Measurements from ENCODE around the gene SPACA4. TPM values are rescaled to one million over a fixed set of nuclear protein-coding genes. Genes with fewer than 3 reads are reported as not detected.

The SPACA4 gene
- polyA plus RNA-seq, 4 donors = 0.22 to 4.9 TPM; not detected in 2

DNA sequence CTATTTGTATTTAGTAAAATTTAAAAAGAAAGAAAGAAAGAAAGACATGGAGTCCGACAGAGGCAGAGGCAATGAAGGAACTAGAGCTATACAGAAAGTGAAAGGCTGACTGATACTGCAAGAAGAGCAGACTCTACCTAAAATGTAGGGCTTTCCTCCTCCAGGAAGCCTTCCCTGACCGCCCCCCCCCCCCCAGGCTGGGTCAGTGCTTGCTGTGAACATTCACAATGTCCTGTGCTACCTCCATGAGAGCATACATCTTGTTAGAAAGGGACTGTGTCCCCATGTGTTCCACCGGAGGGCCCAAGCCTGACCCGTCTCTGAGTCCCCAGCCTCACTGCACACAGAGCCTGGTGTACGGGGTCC is 45.1 kb downstream of the SPACA4 start:
- Histone ChIP-seq H3K9me3 (ENCODE audit: control insufficient read depth in 2 of 2, insufficient read depth in 1 of 2, low read depth in 1 of 2, low read length in 1 of 2) (no peaks in the 10 kb centered on the region), H3K27ac (ENCODE audit: low read depth in 1 of 3, low read length in 2 of 3) (no peak overlapping the region), H3K27me3 (ENCODE audit: control insufficient read depth in 3 of 3, insufficient read depth in 3 of 3, low read length in 3 of 3) (no peaks in the 10 kb centered on the region), H3K4me3 (ENCODE audit: low read depth in 1 of 3, low read length in 3 of 3) (no peak overlapping the region), H3K36me3 (ENCODE audit: control insufficient read depth in 3 of 3, insufficient read depth in 2 of 3, low read depth in 1 of 3, low read length in 3 of 3) (no peaks in the 10 kb centered on the region), H3K4me1 (ENCODE audit: control insufficient read depth in 3 of 3, insufficient read depth in 2 of 3, low read depth in 1 of 3, low read length in 2 of 3) (peaks cover 0 to 5% (median 0%) of the 10 kb centered on the region in 3 donors)
- DNase-seq = no peak
- 65 to 86% (median 77%) methylated on average over 5 of the region's 5 CpGs for WGBS, 3 donors
- no peak for FAIRE-seq

DNA sequence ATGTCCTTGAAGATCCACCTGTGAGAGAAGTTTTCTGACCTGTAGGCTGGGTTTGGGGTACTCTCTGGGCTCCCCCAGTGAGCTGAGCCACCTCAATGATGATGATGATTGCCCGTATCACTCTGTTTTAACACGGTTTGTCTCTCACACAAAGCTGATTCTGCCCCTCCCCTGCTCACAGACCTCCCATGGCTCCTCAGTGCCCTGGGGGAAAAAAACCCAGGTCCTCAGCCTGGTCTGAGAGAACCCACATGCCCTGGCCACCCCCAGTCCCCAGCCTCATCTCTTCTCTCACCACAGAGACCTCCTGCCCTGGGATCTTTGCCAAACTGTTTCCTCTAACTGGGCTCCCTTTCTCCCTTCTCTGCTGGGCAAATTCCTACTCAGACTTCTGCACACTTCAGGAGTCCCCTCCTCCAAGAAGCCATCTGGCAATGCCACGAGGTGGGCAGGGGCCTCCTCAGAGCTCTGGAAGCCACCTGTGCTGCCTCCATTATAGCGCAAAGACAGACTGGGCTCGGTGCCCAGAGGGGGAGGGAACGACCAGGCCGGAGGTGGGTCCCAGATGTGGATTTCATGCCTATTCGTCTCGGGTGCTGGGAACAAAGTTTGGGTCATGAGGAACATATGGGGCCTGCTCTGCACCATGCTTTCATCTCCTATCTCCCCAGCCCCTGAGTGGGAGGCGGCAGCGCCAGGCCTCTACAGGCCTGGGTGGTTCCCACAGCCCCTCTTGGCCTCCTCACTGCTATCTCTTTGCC is 47.9 kb downstream of the SPACA4 start:
- WGBS, 3 donors = 39 to 41% (median 41%) methylated on average over 11 of the region's 11 CpGs
- FAIRE-seq (no peak), DNase-seq (no peak)
- no peaks in the 10 kb centered on the region for H3K36me3 ChIP-seq (ENCODE audit: control insufficient read depth in 3 of 3, insufficient read depth in 2 of 3, low read depth in 1 of 3, low read length in 3 of 3)
- no peak overlapping the region for H3K27ac ChIP-seq (ENCODE audit: low read depth in 1 of 3, low read length in 2 of 3)
- H3K27me3 ChIP-seq (ENCODE audit: control insufficient read depth in 3 of 3, insufficient read depth in 3 of 3, low read length in 3 of 3) = no peaks in the 10 kb centered on the region
- no peaks in the 10 kb centered on the region for H3K9me3 ChIP-seq (ENCODE audit: control insufficient read depth in 2 of 2, insufficient read depth in 1 of 2, low read depth in 1 of 2, low read length in 1 of 2)
- H3K4me1 ChIP-seq (ENCODE audit: control insufficient read depth in 3 of 3, insufficient read depth in 2 of 3, low read depth in 1 of 3, low read length in 2 of 3) = peaks cover 0 to 5% (median 0%) of the 10 kb centered on the region in 3 donors
- H3K4me3 ChIP-seq (ENCODE audit: low read depth in 1 of 3, low read length in 3 of 3) = no peak overlapping the region

DNA sequence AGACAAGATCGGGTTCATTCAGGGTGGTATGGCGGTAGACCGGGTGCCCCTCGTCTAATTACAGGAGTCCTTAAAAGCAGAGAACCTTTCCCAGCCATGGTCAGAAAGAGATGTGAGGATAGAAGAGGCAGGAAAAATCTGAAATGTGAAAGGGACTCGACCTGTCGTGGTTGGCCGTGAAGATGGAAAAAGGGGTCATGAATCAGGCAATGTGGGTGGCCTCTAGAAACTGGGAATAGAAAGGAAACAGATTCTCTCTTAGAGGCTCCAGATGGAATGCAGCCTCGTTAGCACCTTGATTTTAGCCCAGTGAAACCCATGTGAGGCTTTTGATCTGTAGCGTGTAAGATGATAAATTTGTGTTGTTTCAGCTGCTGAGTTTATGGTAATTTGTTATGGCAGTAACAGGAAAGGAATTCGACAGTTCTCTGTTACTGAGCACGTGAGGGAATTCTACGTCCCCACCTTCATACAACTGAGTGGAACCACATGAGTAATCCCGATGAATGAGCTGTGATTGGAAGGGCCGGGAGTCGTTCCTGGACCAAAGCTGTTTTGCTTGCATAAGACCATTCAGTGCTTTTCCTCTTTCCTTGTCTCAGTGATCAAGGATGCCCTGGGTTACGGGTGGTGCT is 50.4 kb downstream of the SPACA4 start:
- peak in 1 of 2 donors; percentile 36 for DNase-seq
- H3K27me3 ChIP-seq (ENCODE audit: control insufficient read depth in 3 of 3, insufficient read depth in 3 of 3, low read length in 3 of 3) = no peaks in the 10 kb centered on the region
- 48 to 54% (median 49%) methylated on average over 16 of the region's 16 CpGs for WGBS, 3 donors

More for the DNA sequence above, 50.4 kb downstream of the SPACA4 start:
- no peak for FAIRE-seq
- H3K36me3 ChIP-seq (ENCODE audit: control insufficient read depth in 3 of 3, insufficient read depth in 2 of 3, low read depth in 1 of 3, low read length in 3 of 3) = no peaks in the 10 kb centered on the region
- peaks cover 0 to 12% (median 0%) of the 10 kb centered on the region in 3 donors for H3K4me1 ChIP-seq (ENCODE audit: control insufficient read depth in 3 of 3, insufficient read depth in 2 of 3, low read depth in 1 of 3, low read length in 2 of 3)
- no peak overlapping the region for H3K4me3 ChIP-seq (ENCODE audit: low read depth in 1 of 3, low read length in 3 of 3)
- peaks cover 0 to 8% of the 10 kb centered on the region in 2 donors for H3K9me3 ChIP-seq (ENCODE audit: control insufficient read depth in 2 of 2, insufficient read depth in 1 of 2, low read depth in 1 of 2, low read length in 1 of 2)
- no peak overlapping the region for H3K27ac ChIP-seq (ENCODE audit: low read depth in 1 of 3, low read length in 2 of 3)

Other genes with a start within 250 kb of the SPACA4 start
- 10 to 100 TPM in 2 of 4 donors, 1 to 10 TPM in 2; 5.9 to 13.2 (median 10.6) TPM for gene TMEM143, start 242.8 kb upstream of the SPACA4 start, polyA plus RNA-seq
- under 1 TPM in 2 of 4 donors, not detected in 2; 0.06 to 0.15 TPM for gene SYNGR4, start 242.4 kb upstream of the SPACA4 start, polyA plus RNA-seq
- gene KDELR1, start 215.2 kb upstream of the SPACA4 start, polyA plus RNA-seq = 100 to 1,000 TPM in 3 of 4 donors, 10 to 100 TPM in 1; 95.4 to 288 (median 166) TPM
- gene GRIN2D, start 213.1 kb upstream of the SPACA4 start, polyA plus RNA-seq = under 1 TPM in 2 of 4 donors, not detected in 2; 0.25 to 0.27 TPM
- gene GRWD1, start 160.8 kb upstream of the SPACA4 start, polyA plus RNA-seq = 10 to 100 TPM in 2 of 4 donors, 1 to 10 TPM in 2; 5.6 to 19.5 (median 12.8) TPM
- under 1 TPM; 0.22 to 0.80 (median 0.35) TPM for gene KCNJ14, start 151.2 kb upstream of the SPACA4 start, polyA plus RNA-seq
- 10 to 100 TPM; 44.3 to 55.1 (median 54.8) TPM for gene CYTH2, start 137.4 kb upstream of the SPACA4 start, polyA plus RNA-seq
- 1 to 10 TPM; 3.6 to 7.6 (median 7.1) TPM for gene LMTK3, start 94.9 kb upstream of the SPACA4 start, polyA plus RNA-seq
- gene SULT2B1, start 54.6 kb upstream of the SPACA4 start, polyA plus RNA-seq = 10 to 100 TPM in 3 of 4 donors, 1 to 10 TPM in 1; 3.4 to 28.1 (median 12.3) TPM
- gene FAM83E, start 8.3 kb downstream of the SPACA4 start, polyA plus RNA-seq = 100 to 1,000 TPM in 1 of 4 donors, 10 to 100 TPM in 3; 76.6 to 104 (median 93.5) TPM
- 1,000 to 10,000 TPM; 2,041 to 3,184 (median 2,596) TPM for gene RPL18, start 12.4 kb downstream of the SPACA4 start, polyA plus RNA-seq
- gene SPHK2, start 12.8 kb downstream of the SPACA4 start, polyA plus RNA-seq = 10 to 100 TPM; 22.1 to 85.7 (median 49.9) TPM
- gene DBP, start 30.6 kb downstream of the SPACA4 start, polyA plus RNA-seq = 10 to 100 TPM in 3 of 4 donors, 1 to 10 TPM in 1; 7.1 to 40.3 (median 23.9) TPM
- gene CA11, start 39.4 kb downstream of the SPACA4 start, polyA plus RNA-seq = 10 to 100 TPM in 1 of 4 donors, 1 to 10 TPM in 3; 3.8 to 21.2 (median 6.5) TPM
- under 1 TPM in 2 of 4 donors, not detected in 2; 0.24 to 0.32 TPM for gene NTN5, start 66.3 kb downstream of the SPACA4 start, polyA plus RNA-seq
- 100 to 1,000 TPM in 3 of 4 donors, 10 to 100 TPM in 1; 64.8 to 201 (median 117) TPM for gene FUT2, start 89.2 kb downstream of the SPACA4 start, polyA plus RNA-seq
- 1 to 10 TPM in 2 of 4 donors, under 1 TPM in 1, not detected in 1; 0.89 to 7.7 (median 1.1) TPM for gene MAMSTR, start 113.0 kb downstream of the SPACA4 start, polyA plus RNA-seq
- 10 to 100 TPM in 1 of 4 donors, 1 to 10 TPM in 3; 1.3 to 13.5 (median 4.1) TPM for gene RASIP1, start 133.9 kb downstream of the SPACA4 start, polyA plus RNA-seq
- gene IZUMO1, start 140.2 kb downstream of the SPACA4 start, polyA plus RNA-seq = under 1 TPM in 2 of 4 donors, not detected in 2; 0.31 to 0.45 TPM
- 1 to 10 TPM in 2 of 4 donors, under 1 TPM in 2; 0.22 to 7.8 (median 1.1) TPM for gene FUT1, start 145.9 kb downstream of the SPACA4 start, polyA plus RNA-seq
- gene FGF21, start 148.8 kb downstream of the SPACA4 start, polyA plus RNA-seq = under 1 TPM in 1 of 4 donors, not detected in 3; 0.09 TPM
- 10 to 100 TPM; 16.2 to 70.9 (median 30.2) TPM for gene BCAT2, start 204.3 kb downstream of the SPACA4 start, polyA plus RNA-seq
- 100 to 1,000 TPM in 1 of 4 donors, 10 to 100 TPM in 1, 1 to 10 TPM in 1, not detected in 1; 4.4 to 102 (median 11.6) TPM for gene HSD17B14, start 229.7 kb downstream of the SPACA4 start, polyA plus RNA-seq

Data from small intestine (tissue), 7 donors.